Measurements from ENCODE around the gene PROSER2. TPM values are rescaled to one million over a fixed set of nuclear protein-coding genes. Genes with fewer than 3 reads are reported as not detected.
A peak's percentile ranks its signal among the peaks of the same experiment; 100 is the strongest.

The PROSER2 gene
- total RNA-seq, 2 donors from 2014 or later, result 24.7 to 39.9 TPM

GRCh38 chr10:11870900-11871400, 47.8 kb downstream of the PROSER2 start:
- 86% methylated on average over 7 of the region's 7 CpGs for WGBS
- Histone ChIP-seq H3K4me3 (no peak overlapping the region), H3K27ac (peak overlapping the region; percentile 16 to 38), H3K9me3 (no peaks in the 10 kb centered on the region), H3K36me3 (peaks cover 0 to 4% of the 10 kb centered on the region in 2 donors), H3K27me3 (replicated peaks; ENCODE audit: insufficient read depth) (no peaks in the 10 kb centered on the region), H3K4me1 (replicated peaks) (peaks cover 24% of the 10 kb centered on the region)
- intact Hi-C loops (cut with DNase I), result no loop called here
- no peak for DNase-seq (ENCODE audit: low spot score)
- TF ChIP-seq POLR2A (IDR thresholded peaks at IDR 0.05) (no peak), POLR2AphosphoS5 (IDR thresholded peaks at IDR 0.05) (no peak)

- Histone ChIP-seq H3K4me3 (no peak overlapping the region), H3K27ac (peak overlapping the region; percentile 16 to 38), H3K27me3 (replicated peaks; ENCODE audit: insufficient read depth) (no peaks in the 10 kb centered on the region), H3K9me3 (no peaks in the 10 kb centered on the region), H3K4me1 (replicated peaks) (peaks cover 29% of the 10 kb centered on the region), H3K36me3 (peaks cover 0 to 4% of the 10 kb centered on the region in 2 donors)
- intact Hi-C loops (cut with DNase I), result no loop called here
- DNase-seq (ENCODE audit: low spot score), result no peak
- no peak for TF ChIP-seq CTCF (IDR thresholded peaks at IDR 0.05)
- TF ChIP-seq POLR2AphosphoS5 (IDR thresholded peaks at IDR 0.05), result peak; percentile 16
- whole genome bisulfite sequencing, result 22% methylated on average over 9 of the region's 9 CpGs
These were observed 48.3 kb downstream of the PROSER2 start for GRCh38 chr10:11871466-11871865.

DNA sequence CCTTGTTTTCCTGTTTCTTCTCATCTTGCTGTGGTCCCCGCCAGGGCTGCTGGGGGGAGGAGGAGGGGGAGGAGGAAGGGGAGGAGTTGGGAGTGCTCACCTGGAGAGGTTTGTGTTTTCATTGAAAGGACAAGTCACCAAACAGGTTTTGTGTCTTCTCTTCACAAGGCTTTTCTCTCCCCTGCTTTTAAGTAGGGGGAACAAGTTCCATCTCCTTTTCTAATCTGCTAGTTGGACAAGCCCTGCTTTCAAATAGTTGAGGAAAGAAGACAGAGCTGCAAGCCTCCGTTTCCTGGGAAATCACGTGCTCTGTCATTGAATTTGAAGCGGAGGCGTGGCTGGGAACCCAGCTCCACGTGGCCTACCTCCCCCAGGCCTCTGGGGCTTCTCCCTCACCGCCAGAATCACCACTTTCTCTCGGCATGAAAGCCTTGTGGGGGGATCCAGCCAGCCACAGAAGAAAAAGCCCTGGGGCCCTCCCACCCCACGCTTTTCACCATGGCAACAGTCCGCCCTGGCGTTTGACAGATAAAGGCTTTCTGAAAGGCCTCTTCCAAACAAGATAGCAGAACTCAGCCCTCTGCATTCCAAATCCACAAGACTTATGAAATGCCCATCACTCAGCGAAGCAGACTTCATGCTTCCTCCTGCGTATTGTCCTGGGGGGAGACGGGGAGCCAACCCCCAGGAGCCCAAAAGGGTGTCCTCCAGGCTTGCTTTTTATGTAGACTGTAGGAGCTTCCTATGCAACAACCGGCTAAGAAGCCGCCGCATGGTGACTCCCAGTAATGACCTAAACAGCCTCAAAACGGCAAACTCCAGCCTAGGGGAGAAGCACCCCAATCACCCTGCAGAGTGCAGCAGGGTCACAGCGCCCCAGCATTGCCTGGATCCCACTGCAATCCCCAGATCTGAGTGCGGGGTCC, 51.7 kb downstream of the PROSER2 start:
- H3K4me1 ChIP-seq (replicated peaks), result peaks cover 21% of the 10 kb centered on the region
- peak; percentile 86 for DNase-seq (ENCODE audit: low spot score)
- no peaks in the 10 kb centered on the region for H3K9me3 ChIP-seq
- WGBS, result 41% methylated on average over 20 of the region's 20 CpGs
- H3K27me3 ChIP-seq (replicated peaks; ENCODE audit: insufficient read depth), result no peaks in the 10 kb centered on the region
- no peak for TF ChIP-seq POLR2A (IDR thresholded peaks at IDR 0.05)
- TF ChIP-seq POLR2AphosphoS5 (IDR thresholded peaks at IDR 0.05), result peak; percentile 86
- no peak for TF ChIP-seq CTCF (IDR thresholded peaks at IDR 0.05)
- intact Hi-C loops (cut with DNase I), result no loop called here
- H3K4me3 ChIP-seq, result peak overlapping the region in 1 of 2 donors; percentile 17
- H3K27ac ChIP-seq, result peak overlapping the region; percentile 85 to 90
- H3K36me3 ChIP-seq, result peaks cover 0 to under 1% of the 10 kb centered on the region in 2 donors

DNA sequence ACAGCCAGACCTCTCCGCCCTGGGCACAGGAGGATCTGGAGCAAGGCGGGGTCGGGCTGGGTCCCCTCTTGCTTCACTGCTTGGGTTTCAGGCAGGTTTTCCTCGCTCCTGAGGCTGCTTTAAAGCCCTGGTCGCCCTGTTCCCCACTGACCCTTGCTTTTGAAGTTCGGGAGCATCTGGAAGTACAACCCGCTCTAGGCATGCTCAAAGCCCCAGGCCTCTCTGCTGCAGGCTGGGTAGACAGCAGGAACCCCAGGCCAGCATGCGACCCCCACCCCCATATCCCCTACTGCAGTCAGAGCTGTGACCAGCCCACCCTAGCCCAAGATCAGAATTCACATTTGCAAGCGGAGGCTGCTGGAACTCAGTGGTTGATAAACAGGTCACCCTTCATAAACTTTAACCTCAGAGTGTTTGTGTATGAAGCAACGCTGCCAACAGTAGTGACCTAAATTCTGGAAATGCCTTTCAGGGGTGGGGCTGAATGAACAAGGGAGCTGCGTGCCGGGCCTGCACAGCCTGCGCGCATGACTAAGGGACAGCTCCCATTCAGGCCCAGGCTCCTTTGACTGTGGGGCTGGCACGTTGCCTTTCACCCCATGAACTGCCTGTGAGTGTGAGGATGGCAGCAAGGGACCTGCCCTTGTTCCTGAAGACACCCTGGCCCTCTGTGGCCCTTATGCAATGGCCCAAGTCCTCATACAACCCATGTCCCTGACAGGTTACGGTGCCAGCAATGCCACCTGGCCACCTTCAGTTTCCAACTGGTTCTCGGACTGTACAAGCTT, 52.5 kb downstream of the PROSER2 start:
- TF ChIP-seq POLR2AphosphoS5 (IDR thresholded peaks at IDR 0.05) (peak; percentile 87), POLR2A (IDR thresholded peaks at IDR 0.05) (no peak), CTCF (IDR thresholded peaks at IDR 0.05) (no peak)
- H3K9me3 ChIP-seq, result no peaks in the 10 kb centered on the region
- peak overlapping the region; percentile 85 to 90 for H3K27ac ChIP-seq
- no peaks in the 10 kb centered on the region for H3K36me3 ChIP-seq
- H3K4me1 ChIP-seq (replicated peaks), result peaks cover 21% of the 10 kb centered on the region
- no peak overlapping the region for H3K4me3 ChIP-seq
- DNase-seq (ENCODE audit: low spot score), result peak; percentile 91
- H3K27me3 ChIP-seq (replicated peaks; ENCODE audit: insufficient read depth), result no peaks in the 10 kb centered on the region
- 46% methylated on average over 17 of the region's 17 CpGs for WGBS
- intact Hi-C loops (cut with DNase I), result no loop called here

DNA sequence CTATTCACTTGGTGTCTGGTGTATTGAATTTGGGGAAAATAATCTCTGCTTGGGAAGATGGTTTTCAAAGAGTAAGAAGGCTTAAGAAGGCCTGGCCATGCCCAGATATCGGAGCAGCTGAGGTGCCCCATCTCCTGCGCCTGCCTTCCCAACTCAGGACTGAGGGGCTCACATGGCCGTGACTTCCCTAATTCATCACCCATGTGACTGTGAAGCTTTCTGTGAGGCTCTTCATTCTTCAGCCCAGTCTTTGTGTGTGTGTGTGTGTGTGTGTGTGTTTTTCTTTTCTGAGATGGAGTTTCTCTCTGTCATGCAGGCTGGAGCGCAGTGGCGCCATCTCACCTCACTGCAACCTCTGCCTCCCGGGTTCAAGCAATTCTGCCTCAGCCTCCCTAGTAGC, 53.2 kb downstream of the PROSER2 start:
- intact Hi-C loops (cut with DNase I), result no loop called here
- H3K27me3 ChIP-seq (replicated peaks; ENCODE audit: insufficient read depth), result no peaks in the 10 kb centered on the region
- DNase-seq (ENCODE audit: low spot score), result no peak
- no peak overlapping the region for H3K4me3 ChIP-seq
- H3K36me3 ChIP-seq, result no peaks in the 10 kb centered on the region
- no peak for TF ChIP-seq CTCF (IDR thresholded peaks at IDR 0.05)
- no peak for TF ChIP-seq POLR2AphosphoS5 (IDR thresholded peaks at IDR 0.05)
- TF ChIP-seq POLR2A (IDR thresholded peaks at IDR 0.05), result no peak
- H3K4me1 ChIP-seq (replicated peaks), result peaks cover 21% of the 10 kb centered on the region
- H3K27ac ChIP-seq, result peak overlapping the region; percentile 85 to 90
- no peaks in the 10 kb centered on the region for H3K9me3 ChIP-seq
- 97% methylated on average over 6 of the region's 6 CpGs for WGBS
